Measurements from ENCODE around the gene ERP29.
"Not testable (repeated sequence)": the region's sequence is repeated elsewhere in the genome, so short reads cannot be mapped to it uniquely, and the experiment has no call there.

ERP29 gene

GRCh38 chr12:111995782-111996480 lies 17.3 kb upstream of the ERP29 start:
- Histone ChIP-seq H3K4me3 (ENCODE audit: low read length, poor library complexity, severe bottlenecking) (no peak overlapping the region), H3K4me2 (ENCODE audit: low read depth, low read length, poor library complexity, severe bottlenecking) (no peak overlapping the region), H3K4me1 (ENCODE audit: insufficient read depth, low read length, poor library complexity, severe bottlenecking) (peaks cover 21% of the 10 kb centered on the region), H4K20me1 (ENCODE audit: insufficient read depth, low read length, poor library complexity, severe bottlenecking) (no peaks in the 10 kb centered on the region), H2AFZ (ENCODE audit: low read length) (no peak overlapping the region), H3K27me3 (ENCODE audit: insufficient read depth, low read length, poor library complexity, severe bottlenecking) (peaks cover 7% of the 10 kb centered on the region), H3K9me3 (ENCODE audit: insufficient read depth, low read depth, low read length) (no peaks in the 10 kb centered on the region), H3K36me3 (ENCODE audit: insufficient read depth, low read length) (no peaks in the 10 kb centered on the region), H3K9me2 (replicated peaks; ENCODE audit: low read depth, low read length) (no peaks in the 10 kb centered on the region), H3K9ac (ENCODE audit: low read depth, low read length, poor library complexity, severe bottlenecking) (no peak overlapping the region), H3F3A (ENCODE audit: low read depth) (no peaks in the 10 kb centered on the region), H3K79me2 (ENCODE audit: insufficient read depth, low read length) (no peaks in the 10 kb centered on the region)
- TF ChIP-seq CTCF (conservative IDR thresholded peaks at IDR 0.05; ENCODE audit: low read length) (no peak), EZH2phosphoT487 (IDR thresholded peaks at IDR 0.05; ENCODE audit: borderline replicate concordance) (no peak)

- no peaks in the 10 kb centered on the region for H3F3A ChIP-seq (ENCODE audit: low read depth)
- H3K9me2 ChIP-seq (replicated peaks; ENCODE audit: low read depth, low read length), result no peaks in the 10 kb centered on the region
- no peak overlapping the region for H3K4me3 ChIP-seq (ENCODE audit: low read length, poor library complexity, severe bottlenecking)
- no peak overlapping the region for H3K9ac ChIP-seq (ENCODE audit: low read depth, low read length, poor library complexity, severe bottlenecking)
- H4K20me1 ChIP-seq (ENCODE audit: insufficient read depth, low read length, poor library complexity, severe bottlenecking), result no peaks in the 10 kb centered on the region
- no peak overlapping the region for H3K4me2 ChIP-seq (ENCODE audit: low read depth, low read length, poor library complexity, severe bottlenecking)
- H3K36me3 ChIP-seq (ENCODE audit: insufficient read depth, low read length), result no peaks in the 10 kb centered on the region
- no peak for TF ChIP-seq CTCF (conservative IDR thresholded peaks at IDR 0.05; ENCODE audit: low read length)
- no peak for TF ChIP-seq EZH2phosphoT487 (IDR thresholded peaks at IDR 0.05; ENCODE audit: borderline replicate concordance)
- no peaks in the 10 kb centered on the region for H3K9me3 ChIP-seq (ENCODE audit: insufficient read depth, low read depth, low read length)
- peaks cover 28% of the 10 kb centered on the region for H3K4me1 ChIP-seq (ENCODE audit: insufficient read depth, low read length, poor library complexity, severe bottlenecking)
- H2AFZ ChIP-seq (ENCODE audit: low read length), result no peak overlapping the region
- no peaks in the 10 kb centered on the region for H3K79me2 ChIP-seq (ENCODE audit: insufficient read depth, low read length)
- peaks cover 12% of the 10 kb centered on the region for H3K27me3 ChIP-seq (ENCODE audit: insufficient read depth, low read length, poor library complexity, severe bottlenecking)
Observed at GRCh38 chr12:111997300-111997699, 15.9 kb upstream of the ERP29 start.

GRCh38 chr12:111998015-111998414 lies 15.2 kb upstream of the ERP29 start:
- Histone ChIP-seq H3K79me2 (ENCODE audit: insufficient read depth, low read length) (no peaks in the 10 kb centered on the region), H3K36me3 (ENCODE audit: insufficient read depth, low read length) (no peaks in the 10 kb centered on the region), H3K9me3 (ENCODE audit: insufficient read depth, low read depth, low read length) (no peaks in the 10 kb centered on the region), H3K9ac (ENCODE audit: low read depth, low read length, poor library complexity, severe bottlenecking) (no peak overlapping the region), H3K4me3 (ENCODE audit: low read length, poor library complexity, severe bottlenecking) (no peak overlapping the region), H3K4me2 (ENCODE audit: low read depth, low read length, poor library complexity, severe bottlenecking) (no peak overlapping the region), H3K4me1 (ENCODE audit: insufficient read depth, low read length, poor library complexity, severe bottlenecking) (peaks cover 30% of the 10 kb centered on the region), H2AFZ (ENCODE audit: low read length) (no peak overlapping the region), H4K20me1 (ENCODE audit: insufficient read depth, low read length, poor library complexity, severe bottlenecking) (no peaks in the 10 kb centered on the region), H3F3A (ENCODE audit: low read depth) (no peaks in the 10 kb centered on the region), H3K27me3 (ENCODE audit: insufficient read depth, low read length, poor library complexity, severe bottlenecking) (peaks cover 12% of the 10 kb centered on the region), H3K9me2 (replicated peaks; ENCODE audit: low read depth, low read length) (no peaks in the 10 kb centered on the region)
- TF ChIP-seq CTCF (conservative IDR thresholded peaks at IDR 0.05; ENCODE audit: low read length) (no peak), EZH2phosphoT487 (IDR thresholded peaks at IDR 0.05; ENCODE audit: borderline replicate concordance) (no peak)

GRCh38 chr12:111999129-111999528 lies 14.1 kb upstream of the ERP29 start:
- H3K9ac ChIP-seq (ENCODE audit: low read depth, low read length, poor library complexity, severe bottlenecking); H3F3A ChIP-seq (ENCODE audit: low read depth); H3K36me3 ChIP-seq (ENCODE audit: insufficient read depth, low read length); H3K9me2 ChIP-seq (replicated peaks; ENCODE audit: low read depth, low read length); H2AFZ ChIP-seq (ENCODE audit: low read length); H4K20me1 ChIP-seq (ENCODE audit: insufficient read depth, low read length, poor library complexity, severe bottlenecking); H3K79me2 ChIP-seq (ENCODE audit: insufficient read depth, low read length); H3K9me3 ChIP-seq (ENCODE audit: insufficient read depth, low read depth, low read length); H3K4me2 ChIP-seq (ENCODE audit: low read depth, low read length, poor library complexity, severe bottlenecking); H3K4me3 ChIP-seq (ENCODE audit: low read length, poor library complexity, severe bottlenecking): not testable (repeated sequence)
- H3K27me3 ChIP-seq (ENCODE audit: insufficient read depth, low read length, poor library complexity, severe bottlenecking), result peaks cover 12% of the 10 kb centered on the region
- peaks cover 22% of the 10 kb centered on the region for H3K4me1 ChIP-seq (ENCODE audit: insufficient read depth, low read length, poor library complexity, severe bottlenecking)
